Aorta (tissue), 5 donors: Measurements from ENCODE around the gene AKT1. TPM values are rescaled to one million over a fixed set of nuclear protein-coding genes. Genes with fewer than 3 reads are reported as not detected.
"Not testable (repeated sequence)": the region's sequence is repeated elsewhere in the genome, so short reads cannot be mapped to it uniquely, and the experiment has no call there.

Experiments
- ATAC-seq: fragments of 200-7000 bp; cut with Tn5 transposase; one replicate; pipeline ENCODE4 v1.9.1; 2022; ENCODE audit warnings: moderate library complexity; ENCODE audit not compliant: low FRiP score
- DNase-seq, 2 donors: peaks; one replicate each; pipeline ENCODE4 v3.0.0-alpha.2; 2020
- H3K27ac ChIP-seq, 2 donors: one replicate each; pipeline ENCODE4 v1.5.1; 2013; ENCODE audit warnings: low read length in 2 of 2, mild to moderate bottlenecking in 2 of 2, moderate library complexity in 2 of 2, control low read depth in 1 of 2, inconsistent platforms in 1 of 2, low read depth in 1 of 2
- H3K27me3 ChIP-seq, 2 donors: one replicate each; pipeline ENCODE4 v1.6.1; 2013; ENCODE audit warnings: control low read depth in 1 of 2, low read length in 1 of 2, mild to moderate bottlenecking in 1 of 2, moderate library complexity in 1 of 2; ENCODE audit not compliant: insufficient read depth in 2 of 2, control insufficient read depth in 1 of 2
- H3K36me3 ChIP-seq, 2 donors: one replicate each; pipeline ENCODE4 v1.6.1; 2013; ENCODE audit warnings: control low read depth in 1 of 2, low read length in 1 of 2, mild to moderate bottlenecking in 1 of 2; ENCODE audit not compliant: insufficient read depth in 2 of 2, control insufficient read depth in 1 of 2
- H3K4me1 ChIP-seq, 2 donors: one replicate each; pipeline ENCODE4 v1.6.1; 2013; ENCODE audit warnings: low read length in 2 of 2, control low read depth in 1 of 2, mild to moderate bottlenecking in 1 of 2, moderate library complexity in 1 of 2; ENCODE audit not compliant: insufficient read depth in 2 of 2, control insufficient read depth in 1 of 2
- H3K4me3 ChIP-seq, 2 donors: one replicate each; pipeline ENCODE4 v1.5.1; 2013; ENCODE audit warnings: low read length in 2 of 2, control low read depth in 1 of 2, mild to moderate bottlenecking in 1 of 2
- H3K9me3 ChIP-seq: one replicate; pipeline ENCODE4 v1.6.1; 2013; ENCODE audit warnings: mild to moderate bottlenecking, low read length; ENCODE audit not compliant: control insufficient read depth
- WGBS, 2 donors: extraction: QIAGEN DNeasy Blood & Tissue Kit; methylation state at CpG; one replicate each; pipeline ENCODE4 v1.1.7; 2013; 5-methylcytosine and 5-hydroxymethylcytosine counted together
- intact Hi-C, 2 donors: fragments of 100-400 bp; cut with DNase I; formaldehyde crosslinking; loops; one replicate each; pipeline versions ENCODE4 v1.14.2 to v1.15.0; 2022
- polyA plus RNA-seq, 2 donors: library from polyadenylated mRNA; stranded (reverse); fragments of 200-250 nt; gene quantifications; one replicate each; pipeline ENCODE4 v1.2.3, GENCODE V29; 2013
- total RNA-seq, 2 donors: library from RNA; stranded (reverse); fragmentation: NEBNext Ultra II Directional; extraction: Animal tissue kit (Norgen Biotek cat#: 25700); gene quantifications; one replicate each; pipeline ENCODE4 v1.2.1, GENCODE V29; 2021
- donor health status: healthy with polysubstance abuse.
- donor health status: Bipolar disorder and iron deficiency.
- donor health status: DM: no; HTN: no; CAD: no.
- donor health status: DM: no; HTN: no; CAD: no.
- donor health status: DM: yes; HTN: yes; CAD: no.

Gene AKT1
- total and polyA plus RNA-seq, 4 donors: 93.2 to 154 (median 121) TPM

DNA sequence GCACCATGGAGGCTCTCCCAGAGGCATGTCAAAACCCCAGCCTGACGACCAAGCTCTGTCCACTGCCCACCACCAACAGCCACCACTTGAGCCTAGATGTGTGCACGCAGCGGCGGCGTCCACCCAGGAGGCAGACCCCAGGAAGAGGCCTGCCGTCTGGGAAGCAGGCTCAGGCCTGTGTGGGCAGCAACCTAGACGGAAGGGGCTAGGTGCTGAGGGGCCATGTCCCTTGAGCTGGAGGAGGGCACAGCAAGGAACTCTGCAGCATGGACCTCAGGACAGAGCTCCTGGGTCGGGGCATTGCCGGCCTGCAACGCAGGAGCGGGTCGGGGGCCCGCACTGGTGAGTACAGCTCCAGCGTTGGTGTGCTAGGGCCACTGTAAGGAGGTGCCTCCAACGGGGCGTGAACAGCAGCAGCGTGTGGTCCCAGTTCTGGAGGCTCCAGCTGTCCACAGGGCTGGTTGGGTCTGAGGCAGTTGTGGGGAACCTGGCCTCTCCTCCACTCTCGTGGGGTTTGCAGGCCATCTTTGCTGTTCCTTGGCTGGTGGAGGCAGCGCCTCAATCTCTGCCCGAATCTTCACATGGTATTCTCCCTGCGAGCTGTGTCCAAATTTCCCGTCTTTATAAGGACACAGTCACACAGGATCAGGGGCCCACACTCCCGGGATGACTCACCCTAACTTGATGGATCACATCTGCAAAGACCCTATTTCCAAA lies 25.8 kb upstream of the AKT1 start:
- WGBS, 2 donors: 82 to 86% methylated on average over 23 of the region's 23 CpGs
- H3K4me3 ChIP-seq: no peak overlapping the region
- ATAC-seq (no peak), DNase-seq (peak in 1 of 2 donors; percentile 34)
- no peaks in the 10 kb centered on the region for H3K36me3 ChIP-seq
- no peaks in the 10 kb centered on the region for H3K27me3 ChIP-seq
- H3K9me3 ChIP-seq: no peaks in the 10 kb centered on the region
- H3K27ac ChIP-seq: no peak overlapping the region
- H3K4me1 ChIP-seq: no peaks in the 10 kb centered on the region
- intact Hi-C loops: no loop called here

- Histone ChIP-seq H3K4me3 (no peak overlapping the region), H3K36me3 (no peaks in the 10 kb centered on the region), H3K9me3 (no peaks in the 10 kb centered on the region), H3K27me3 (no peaks in the 10 kb centered on the region), H3K4me1 (no peaks in the 10 kb centered on the region), H3K27ac (no peak overlapping the region)
- ATAC-seq (no peak), DNase-seq (peak in 1 of 2 donors; percentile 52)
- 20 to 21% methylated on average over 21 to 22 of the region's 22 CpGs for WGBS, 2 donors
- intact Hi-C loops: no loop called here
These were observed 25.2 kb upstream of the AKT1 start for GRCh38 chr14:104820669-104821228.

GRCh38 chr14:104819361-104819781 lies 23.8 kb upstream of the AKT1 start:
- no peaks in the 10 kb centered on the region for H3K9me3 ChIP-seq
- intact Hi-C loops: no loop called here
- ATAC-seq (no peak), DNase-seq (peak in 1 of 2 donors; percentile 39)
- WGBS, 2 donors: 85 to 88% methylated on average over 12 of the region's 12 CpGs
- no peak overlapping the region for H3K27ac ChIP-seq
- no peak overlapping the region for H3K4me3 ChIP-seq
- H3K27me3 ChIP-seq: no peaks in the 10 kb centered on the region
- H3K36me3 ChIP-seq: no peaks in the 10 kb centered on the region
- no peaks in the 10 kb centered on the region for H3K4me1 ChIP-seq

DNA sequence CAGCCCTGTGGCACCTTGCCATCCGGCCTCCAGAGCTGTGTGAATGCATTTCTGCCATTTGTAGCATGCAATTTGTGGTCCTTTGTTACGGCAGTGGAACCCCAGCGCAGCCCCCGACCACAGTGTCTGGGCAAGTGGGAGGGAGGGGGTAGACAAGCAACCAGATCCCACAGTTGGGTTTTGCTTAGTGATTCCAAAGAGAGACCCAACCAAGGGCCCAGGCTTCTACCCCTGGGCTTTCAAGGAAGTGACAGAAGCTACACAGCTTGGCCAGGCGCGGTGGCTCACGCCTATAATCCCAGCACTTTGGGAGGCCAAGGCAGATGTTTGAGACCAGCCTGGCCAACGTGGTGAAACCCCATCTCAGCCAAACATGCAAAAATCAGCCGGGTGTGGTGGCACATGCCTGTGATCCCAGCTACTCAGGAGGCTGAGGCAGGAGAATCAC lies 23.2 kb upstream of the AKT1 start:
- DNase-seq (peak in 1 of 2 donors; percentile 45), ATAC-seq (no peak)
- no peaks in the 10 kb centered on the region for H3K9me3 ChIP-seq
- intact Hi-C loops: no loop called here
- no peaks in the 10 kb centered on the region for H3K36me3 ChIP-seq
- 89 to 91% methylated on average over 9 of the region's 9 CpGs for WGBS, 2 donors
- no peak overlapping the region for H3K4me3 ChIP-seq
- H3K27me3 ChIP-seq: no peaks in the 10 kb centered on the region
- no peaks in the 10 kb centered on the region for H3K4me1 ChIP-seq
- H3K27ac ChIP-seq: no peak overlapping the region

- intact Hi-C loops: no loop called here
- no peak for ATAC-seq
- DNase-seq: peak in 1 of 2 donors; percentile 9
- Histone ChIP-seq H3K9me3 (no peaks in the 10 kb centered on the region), H3K4me1 (no peaks in the 10 kb centered on the region), H3K27me3 (no peaks in the 10 kb centered on the region), H3K4me3 (no peak overlapping the region), H3K36me3 (no peaks in the 10 kb centered on the region), H3K27ac (no peak overlapping the region)
- 96 to 97% methylated on average over 8 of the region's 8 CpGs for WGBS, 2 donors
These were observed 22.6 kb upstream of the AKT1 start for GRCh38 chr14:104817930-104818713.

GRCh38 chr14:104816616-104816884 lies 21.0 kb upstream of the AKT1 start:
- no peak for ATAC-seq
- 1% methylated on average over 8 of the region's 8 CpGs for WGBS, 2 donors
- no peaks in the 10 kb centered on the region for H3K9me3 ChIP-seq

GRCh38 chr14:104814701-104815100 lies 19.2 kb upstream of the AKT1 start:
- intact Hi-C loops: loop anchor here in 1 of 2 donors (1.0 kb wide), 1 partner anchor 13 kb away; the partner anchor contains the start of gene ZBTB42
- WGBS, 2 donors: 84 to 85% methylated on average over 15 of the region's 15 CpGs
- H3K27ac ChIP-seq, H3K27me3 ChIP-seq, H3K36me3 ChIP-seq, ATAC-seq, H3K4me3 ChIP-seq, H3K9me3 ChIP-seq, H3K4me1 ChIP-seq: not testable (repeated sequence)
- DNase-seq: peak in 1 of 2 donors; percentile 30

More at GRCh38 chr14:104816616-104816884, 21.0 kb upstream of the AKT1 start:
- H3K4me3 ChIP-seq: peak overlapping the region; percentile 30 to 35
- intact Hi-C loops: no loop called here
- H3K36me3 ChIP-seq: no peaks in the 10 kb centered on the region
- H3K27me3 ChIP-seq: no peaks in the 10 kb centered on the region
- H3K4me1 ChIP-seq: no peaks in the 10 kb centered on the region
- peak overlapping the region in 1 of 2 donors; percentile 38 for H3K27ac ChIP-seq
- DNase-seq: no peak

DNA sequence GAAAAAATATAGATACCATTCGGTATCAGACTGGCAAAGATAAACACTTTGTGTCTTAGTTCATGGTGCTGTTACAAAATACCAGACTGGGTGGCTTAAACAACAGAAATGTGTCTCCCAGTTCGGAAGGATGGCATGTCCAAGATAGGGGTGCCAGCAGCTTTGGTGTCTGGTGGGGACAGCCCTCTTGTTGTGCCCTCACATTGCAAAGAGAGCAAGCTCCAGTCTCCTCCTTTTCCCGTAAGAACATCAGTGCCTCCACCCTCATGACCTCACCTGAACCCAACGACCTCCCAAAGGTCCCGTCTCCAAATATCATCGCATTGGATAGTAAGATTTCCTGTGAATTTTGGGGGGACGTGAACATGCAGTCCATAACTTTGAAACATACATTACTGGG lies 17.7 kb upstream of the AKT1 start:
- Histone ChIP-seq H3K27me3 (no peaks in the 10 kb centered on the region), H3K27ac (no peak overlapping the region), H3K4me1 (no peaks in the 10 kb centered on the region), H3K36me3 (no peaks in the 10 kb centered on the region), H3K9me3 (no peaks in the 10 kb centered on the region), H3K4me3 (no peak overlapping the region)
- WGBS, 2 donors: 84 to 88% methylated on average over 7 of the region's 7 CpGs
- no peak for ATAC-seq
- DNase-seq: peak; percentile 14 to 21
- intact Hi-C loops: no loop called here
